PC-9 (cell line): Measurements from ENCODE around the gene GIMAP8. TPM values are rescaled to one million over a fixed set of nuclear protein-coding genes. Genes with fewer than 3 reads are reported as not detected.

Experiments used
- BruUV-seq: library from RNA; stranded (reverse); fragments of 400-500 nt; replicated peaks from 2 replicates; lab custom pipeline; 2021; lab: Mats Ljungman, UMichigan
- CTCF ChIA-PET: fragments of 300-600 bp; sonication (Branson Sonifier 250); formaldehyde crosslinking; loops from one replicate; lab custom pipeline; 2022; ENCODE audit warnings: antibody characterized with exemption; lab: Charles Lee
- POLR2A ChIA-PET: fragments of 300-600 bp; sonication (Branson Sonifier 250); formaldehyde crosslinking; loops from one replicate; lab custom pipeline; 2022; ENCODE audit warnings: antibody characterized with exemption; ENCODE audit not compliant: unreplicated experiment; lab: Charles Lee
- DNase-seq, 2 experiments: peaks; one replicate each; pipeline versions ENCODE4 v3.0.0 to v3.0.0-alpha.2; 2015 to 2022; ENCODE audit warnings: mixed read lengths in 1 of 2
- H2AFZ ChIP-seq: fragments of 200-600 bp; sonication (generic); 2 replicates; pipeline ENCODE4 v1.8.1; 2017; ENCODE audit warnings: antibody characterized with exemption
- H3F3A ChIP-seq: fragments of 200-600 bp; sonication (generic); 2 replicates; pipeline ENCODE4 v1.8.1; 2017; ENCODE audit warnings: antibody characterized with exemption, mild to moderate bottlenecking, low read depth; ENCODE audit not compliant: insufficient read depth
- H3K27ac ChIP-seq: fragments of 200-600 bp; sonication (generic); 2 replicates; pipeline ENCODE4 v1.6.1; 2016; ENCODE audit warnings: mixed run types
- H3K27me3 ChIP-seq: fragments of 200-600 bp; sonication (generic); 2 replicates; pipeline ENCODE4 v1.6.1; 2016; ENCODE audit warnings: low read depth, mixed run types; ENCODE audit not compliant: insufficient read depth
- H3K36me3 ChIP-seq: fragments of 200-600 bp; sonication (generic); 2 replicates; pipeline ENCODE4 v1.6.1; 2016; ENCODE audit warnings: low read depth, mixed run types
- H3K4me1 ChIP-seq: fragments of 200-600 bp; sonication (generic); replicated peaks from 2 replicates; pipeline ENCODE4 v1.6.1; 2016; ENCODE audit warnings: mixed run types; ENCODE audit not compliant: insufficient read depth
- H3K4me2 ChIP-seq: fragments of 200-600 bp; sonication (generic); 2 replicates; pipeline ENCODE4 v1.6.1; 2017; ENCODE audit warnings: mixed run types
- H3K4me3 ChIP-seq: fragments of 200-600 bp; sonication (generic); 2 replicates; pipeline ENCODE4 v1.6.1; 2016; ENCODE audit warnings: mixed run types
- H3K79me2 ChIP-seq: fragments of 200-600 bp; sonication (generic); 2 replicates; pipeline ENCODE4 v1.6.1; 2017; ENCODE audit warnings: low read depth, mixed run types
- H3K9me2 ChIP-seq: fragments of 200-600 bp; sonication (generic); 2 replicates; pipeline ENCODE4 v1.8.1; 2017; ENCODE audit warnings: mild to moderate bottlenecking; ENCODE audit not compliant: insufficient read depth
- H3K9me3 ChIP-seq: fragments of 200-600 bp; sonication (generic); 2 replicates; pipeline ENCODE4 v1.8.1; 2016; ENCODE audit warnings: low read depth; ENCODE audit not compliant: insufficient read depth
- H4K20me1 ChIP-seq: fragments of 200-600 bp; sonication (generic); 2 replicates; pipeline ENCODE4 v1.8.1; 2017; ENCODE audit not compliant: insufficient read depth
- CTCF ChIP-seq: fragments of 200-600 bp; sonication (generic); conservative IDR thresholded peaks from 2 replicates; pipeline ENCODE4 v1.6.1; 2017; ENCODE audit warnings: mixed run types, antibody characterized with exemption, mild to moderate bottlenecking, moderate library complexity
- EZH2 ChIP-seq: fragments of 200-600 bp; sonication (generic); IDR thresholded peaks from 2 replicates; pipeline ENCODE4 v1.8.0; 2017; ENCODE audit warnings: antibody characterized with exemption, low read depth
- intact Hi-C: fragments of 100-400 bp; cut with micrococcal nuclease; formaldehyde crosslinking; loops from one replicate; pipeline ENCODE4 v1.10.0; 2022; ENCODE audit not compliant: unreplicated experiment
- total RNA-seq: library from RNA; stranded (reverse); gene quantifications from 2 replicates; pipeline ENCODE4 v1.2.3, GENCODE V29; 2021

GIMAP8 gene
- total RNA-seq, 1 experiment from 2014 or later: not detected

GRCh38 chr7:150441524-150441923, 8.9 kb upstream of the GIMAP8 start:
- Histone ChIP-seq H3F3A (no peaks in the 10 kb centered on the region), H3K4me3 (no peak overlapping the region), H3K27ac (no peak overlapping the region), H3K9me2 (no peaks in the 10 kb centered on the region), H3K4me1 (no peaks in the 10 kb centered on the region), H2AFZ (no peak overlapping the region), H3K36me3 (no peaks in the 10 kb centered on the region), H3K9me3 (no peaks in the 10 kb centered on the region), H3K27me3 (peaks cover 77% of the 10 kb centered on the region), H3K79me2 (no peaks in the 10 kb centered on the region), H4K20me1 (no peaks in the 10 kb centered on the region), H3K4me2 (no peak overlapping the region)
- POLR2A ChIA-PET: no interaction called here
- no peak for DNase-seq
- intact Hi-C loops: loop anchor here (10.0 kb wide), 2 partner anchors 673 to 863 kb away; no protein-coding TSS in a partner anchor
- CTCF ChIA-PET: no interaction called here
- BruUV-seq: no TSS peak
- TF ChIP-seq EZH2 (no peak), CTCF (no peak)

- Histone ChIP-seq H4K20me1 (no peaks in the 10 kb centered on the region), H3K36me3 (no peaks in the 10 kb centered on the region), H3F3A (no peaks in the 10 kb centered on the region), H3K4me2 (no peak overlapping the region), H3K9me2 (no peaks in the 10 kb centered on the region), H3K27ac (no peak overlapping the region), H3K9me3 (no peaks in the 10 kb centered on the region), H3K4me1 (no peaks in the 10 kb centered on the region), H3K4me3 (no peak overlapping the region), H3K27me3 (peaks cover 79% of the 10 kb centered on the region), H3K79me2 (no peaks in the 10 kb centered on the region), H2AFZ (no peak overlapping the region)
- BruUV-seq: no TSS peak
- intact Hi-C loops: loop anchor here (10.0 kb wide), 2 partner anchors 672 to 862 kb away; no protein-coding TSS in a partner anchor
- ChIA-PET CTCF (no interaction called here), POLR2A (no interaction called here)
- DNase-seq: no peak
- TF ChIP-seq EZH2 (no peak), CTCF (no peak)
Observed at GRCh38 chr7:150442811-150443210, 7.6 kb upstream of the GIMAP8 start.

- Histone ChIP-seq H3K79me2 (no peaks in the 10 kb centered on the region), H3K9me2 (no peaks in the 10 kb centered on the region), H3K27ac (no peak overlapping the region), H3K4me2 (no peak overlapping the region), H3K9me3 (no peaks in the 10 kb centered on the region), H3K36me3 (no peaks in the 10 kb centered on the region), H4K20me1 (no peaks in the 10 kb centered on the region), H2AFZ (no peak overlapping the region), H3F3A (no peaks in the 10 kb centered on the region), H3K27me3 (peaks cover 78% of the 10 kb centered on the region), H3K4me1 (no peaks in the 10 kb centered on the region), H3K4me3 (no peak overlapping the region)
- intact Hi-C loops: loop anchor here (10.0 kb wide), 2 partner anchors 671 to 861 kb away; no protein-coding TSS in a partner anchor
- DNase-seq: no peak
- ChIA-PET CTCF (no interaction called here), POLR2A (no interaction called here)
- TF ChIP-seq EZH2 (no peak), CTCF (no peak)
- BruUV-seq: no TSS peak
Observed at GRCh38 chr7:150443793-150444540, 6.5 kb upstream of the GIMAP8 start.
